Hematopoietic multipotent progenitor cell (in vitro differentiated cells): Measurements from ENCODE around the gene CALML6. TPM values are rescaled to one million over a fixed set of nuclear protein-coding genes. Genes with fewer than 3 reads are reported as not detected.
A peak's percentile ranks its signal among the peaks of the same experiment; 100 is the strongest.

ENCODE experiments used
- DNase-seq, 3 donors: peaks; one replicate each; pipeline ENCODE4 v3.0.0-alpha.2; 2011 to 2015; ENCODE audit warnings: low read depth in 2 of 3, low spot score in 2 of 3
- total RNA-seq: library from RNA; depleted of rRNA; stranded (reverse); fragments of >200 nt; gene quantifications from one replicate; pipeline ENCODE4 v1.2.3, GENCODE V29; 2012

Gene CALML6
- total RNA-seq, 1 donor, result 0.27 TPM

- no peak for DNase-seq
Observed at GRCh38 chr1:1910033-1910465, 5.0 kb upstream of the CALML6 start.

- no peak for DNase-seq
Observed at GRCh38 chr1:1910651-1911331, 4.3 kb upstream of the CALML6 start.

GRCh38 chr1:1911350-1912041 is 3.6 kb upstream of the CALML6 start:
- DNase-seq, result no peak

GRCh38 chr1:1914101-1914970 is 724 bp upstream of the CALML6 start:
- no peak for DNase-seq

- no peak for DNase-seq
Observed at GRCh38 chr1:1915911-1916840, 1.1 kb downstream of the CALML6 start.

GRCh38 chr1:1916851-1917251 is 1.8 kb downstream of the CALML6 start:
- DNase-seq, result no peak

GRCh38 chr1:1917304-1917976 is 2.4 kb downstream of the CALML6 start:
- no peak for DNase-seq

- DNase-seq, result no peak
Observed at GRCh38 chr1:1917995-1918900, 3.2 kb downstream of the CALML6 start.

GRCh38 chr1:1918901-1919303 is 3.8 kb downstream of the CALML6 start, which contains the start of gene TMEM52:
TMEM52 (minus strand) TSS chr1:1919279; CDS start chr1:1919265, 14 bp downstream.
- DNase-seq, result no peak

GRCh38 chr1:1919304-1920056 is 4.4 kb downstream of the CALML6 start:
- DNase-seq, result peak; percentile 99

- no peak for DNase-seq
Observed at GRCh38 chr1:1920057-1920607, 5.1 kb downstream of the CALML6 start.

GRCh38 chr1:1920608-1921458 is 5.8 kb downstream of the CALML6 start:
- DNase-seq, result no peak

- DNase-seq, result no peak
Observed at GRCh38 chr1:1921459-1921862, 6.4 kb downstream of the CALML6 start.

- DNase-seq, result no peak
Observed at GRCh38 chr1:1921901-1922701, 7.0 kb downstream of the CALML6 start.

GRCh38 chr1:1922702-1922955 is 7.6 kb downstream of the CALML6 start:
- no peak for DNase-seq
